DMS 273 treated with DMSO at 0.1 percent for 48 hours (cell line): ENCODE measurements around the gene PRKCD.
"Not testable (repeated sequence)": the region's sequence is repeated elsewhere in the genome, so short reads cannot be mapped to it uniquely, and the experiment has no call there.

ENCODE experiments used
- DNase-seq: peaks from one replicate; lab custom pipeline; 2025; lab: John Stamatoyannopoulos, UW

The PRKCD gene

DNA sequence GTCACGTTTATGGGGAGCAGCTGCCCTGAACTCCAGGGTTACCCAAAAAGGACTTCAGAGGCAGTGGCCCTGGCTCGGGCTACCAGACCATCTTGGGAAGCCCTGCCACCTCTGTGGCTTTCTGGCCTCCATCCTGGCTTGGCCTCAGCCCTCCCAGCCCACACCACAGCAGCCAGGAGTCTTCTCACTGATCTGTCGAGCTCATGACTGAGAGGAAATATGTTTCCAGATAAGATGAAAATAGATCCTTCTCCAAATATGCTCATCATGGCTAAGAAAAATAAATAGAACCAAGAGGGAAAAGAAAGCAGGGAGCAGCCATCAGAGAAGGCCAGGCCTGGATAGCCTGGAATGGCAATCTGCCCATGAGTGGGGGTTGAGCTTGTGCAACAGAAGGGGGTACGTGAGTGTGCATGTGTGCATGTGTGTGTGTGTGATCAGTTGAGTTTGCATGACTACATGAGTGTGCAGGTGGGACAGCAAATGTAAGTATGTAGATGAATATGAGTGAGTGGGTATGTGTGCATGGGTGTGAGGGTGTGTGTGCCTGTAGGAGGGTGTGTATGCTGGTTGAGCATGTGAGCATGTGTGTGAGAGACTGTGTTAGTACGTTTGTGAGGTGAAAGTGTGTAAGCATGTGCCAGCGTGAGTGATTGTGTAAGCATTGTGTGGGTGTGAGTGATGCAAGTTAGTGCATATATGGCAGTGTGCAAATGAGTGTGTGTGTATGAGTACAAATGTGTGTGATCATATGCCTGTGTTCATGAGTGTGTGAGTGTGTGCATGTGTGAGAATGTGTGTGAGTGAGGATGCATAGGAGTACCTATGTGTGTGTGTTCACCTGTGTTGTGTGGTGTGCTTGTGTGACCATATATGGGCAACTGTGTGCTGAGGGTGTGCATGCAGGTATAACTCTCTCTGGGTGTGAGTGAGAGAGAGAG lies 20.8 kb upstream of the PRKCD start:
- no peak for DNase-seq

DNA sequence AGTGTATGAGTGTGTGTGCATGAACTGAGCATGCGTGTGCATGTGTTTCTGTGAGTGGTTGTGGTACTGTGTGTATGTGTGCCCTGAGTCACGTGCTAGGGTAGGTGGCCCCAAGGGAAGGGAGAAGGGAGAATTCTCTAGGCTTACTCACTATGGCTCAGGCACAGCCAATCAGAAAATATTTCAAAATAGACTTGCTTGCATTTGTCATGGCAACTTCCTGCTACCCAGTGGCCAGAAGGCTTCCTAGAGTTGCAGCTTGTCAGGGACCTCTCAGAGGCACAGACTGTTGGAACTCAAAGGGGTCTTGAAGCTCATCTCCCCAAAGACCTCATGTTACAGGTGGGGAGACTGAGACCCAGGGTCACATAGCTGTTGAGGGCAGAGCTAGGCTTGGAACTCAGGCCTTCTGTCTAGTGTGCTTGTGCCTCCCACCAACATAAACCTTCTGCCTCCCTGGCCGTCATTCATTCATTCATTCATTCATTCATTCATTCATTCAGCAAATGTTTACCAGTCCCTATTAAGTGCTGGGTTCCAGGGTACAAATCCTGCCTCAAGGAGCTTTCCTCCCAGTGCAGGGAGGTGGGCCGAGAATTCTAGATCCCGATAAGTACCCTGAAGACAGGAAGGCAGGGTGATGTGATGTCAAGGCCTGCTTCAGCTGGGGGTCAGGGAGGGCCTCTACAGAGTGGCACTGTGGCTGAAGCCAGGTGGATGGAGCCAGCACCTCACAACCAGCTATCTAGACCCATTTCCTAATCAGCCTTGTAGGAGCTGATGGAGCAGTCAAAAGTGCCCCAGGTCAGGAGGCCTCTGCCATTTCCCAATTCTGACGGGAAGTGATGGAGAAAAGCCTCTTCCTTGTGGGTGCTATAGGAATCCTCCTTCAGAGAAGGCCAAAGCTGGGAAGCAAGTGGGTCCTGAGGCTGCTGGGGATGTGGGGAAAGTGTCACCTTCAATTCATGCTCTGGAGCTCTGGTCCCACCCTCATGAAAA lies 19.9 kb upstream of the PRKCD start:
- DNase-seq: no peak

DNA sequence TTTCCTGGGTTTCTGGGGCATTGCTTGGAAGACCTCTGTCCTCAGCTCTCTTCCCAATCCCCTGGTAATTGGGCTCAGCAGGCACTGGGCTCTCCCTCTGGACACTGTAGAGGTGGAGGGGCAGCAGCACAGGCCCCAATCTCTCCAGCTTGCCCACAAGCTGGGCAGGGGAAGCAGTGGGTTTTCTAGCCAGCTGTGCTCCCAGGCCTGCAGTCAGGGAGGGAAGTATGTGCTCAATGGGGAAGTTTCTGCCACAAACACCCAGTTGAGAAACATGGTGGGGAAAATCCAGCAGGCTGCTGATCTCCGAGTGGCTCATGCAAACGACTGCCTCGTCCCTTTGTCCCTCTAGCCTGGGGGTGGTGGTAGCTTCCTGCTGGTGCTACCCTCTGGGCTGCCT lies 18.0 kb upstream of the PRKCD start:
- DNase-seq: no peak

DNA sequence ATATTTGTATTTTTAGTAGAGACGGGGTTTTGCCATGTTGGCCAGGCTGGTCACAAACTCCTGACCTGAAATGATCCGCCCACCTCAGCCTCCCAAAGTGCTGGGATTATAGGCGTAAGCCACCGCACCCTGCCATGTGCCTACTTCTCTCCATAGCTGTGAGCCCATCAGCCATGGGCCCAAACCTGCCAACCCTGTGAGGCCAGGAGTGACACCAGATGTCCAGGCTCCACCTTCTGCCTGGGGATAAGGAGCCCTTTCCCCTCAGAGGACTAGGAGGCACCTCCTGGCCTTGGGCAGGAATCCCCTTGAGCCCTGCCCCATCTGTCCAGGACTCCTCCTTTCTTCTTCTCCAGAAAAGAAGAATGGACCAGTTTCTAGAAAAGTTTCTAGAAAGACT lies 16.6 kb upstream of the PRKCD start:
- DNase-seq: no peak

DNA sequence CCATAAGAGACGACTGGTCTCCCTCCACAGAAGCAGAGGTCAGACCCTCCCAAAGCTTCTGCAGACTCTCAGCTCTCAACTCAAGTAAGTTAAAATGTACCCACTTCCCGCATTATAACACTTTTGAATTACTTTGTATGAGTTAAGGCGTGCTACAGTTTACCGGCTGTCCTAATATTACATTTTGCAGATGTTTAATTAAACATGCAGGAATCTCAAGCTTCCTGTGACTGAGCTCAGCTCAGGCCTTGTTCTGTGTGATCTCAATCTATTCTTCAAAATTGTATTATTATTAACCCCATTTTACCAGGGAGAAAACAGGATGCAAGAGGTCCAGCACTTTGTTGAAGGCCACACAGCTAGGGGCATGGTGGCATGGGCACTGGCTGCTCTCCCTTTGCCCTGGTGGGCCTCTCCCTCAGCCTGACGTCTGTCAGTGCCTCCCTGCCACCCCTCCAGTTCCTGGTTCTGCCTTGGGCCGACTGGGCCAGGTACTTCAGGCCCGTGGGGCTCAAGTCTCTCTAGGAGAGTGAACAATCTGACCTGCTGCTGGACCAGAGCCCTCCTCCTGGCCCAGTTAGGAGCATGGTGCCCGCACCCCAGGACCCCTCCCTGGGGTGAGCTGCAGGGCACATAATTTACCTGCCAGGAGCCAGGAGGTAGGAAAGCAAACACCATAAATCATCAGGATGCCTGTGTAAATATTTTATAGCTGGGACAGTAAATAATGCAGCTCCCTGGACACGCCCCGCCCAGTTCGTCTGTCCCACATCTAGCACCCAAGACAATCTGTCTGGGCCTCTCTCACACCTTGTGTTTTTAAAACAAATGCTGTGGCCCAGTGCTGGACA lies 15.9 kb upstream of the PRKCD start:
- DNase-seq: no peak

DNA sequence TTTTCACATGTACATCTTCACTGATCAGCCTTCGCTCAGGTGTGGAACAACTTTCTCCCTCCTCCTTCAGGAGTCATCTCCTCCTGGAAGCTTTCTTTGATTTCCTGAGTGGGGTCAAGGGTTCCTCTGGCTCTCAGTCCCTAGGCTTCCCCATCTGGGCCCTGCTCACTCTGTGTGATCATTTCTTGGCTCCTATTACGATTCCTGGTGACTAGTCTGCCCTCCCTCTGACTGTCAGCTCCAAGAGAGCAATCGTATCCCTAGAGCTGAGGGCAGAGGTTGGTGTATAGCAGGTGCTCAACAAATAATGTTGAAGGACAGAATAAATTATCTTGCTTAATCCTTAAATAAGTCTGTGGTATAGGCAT lies 15.3 kb upstream of the PRKCD start:
- DNase-seq: no peak

DNA sequence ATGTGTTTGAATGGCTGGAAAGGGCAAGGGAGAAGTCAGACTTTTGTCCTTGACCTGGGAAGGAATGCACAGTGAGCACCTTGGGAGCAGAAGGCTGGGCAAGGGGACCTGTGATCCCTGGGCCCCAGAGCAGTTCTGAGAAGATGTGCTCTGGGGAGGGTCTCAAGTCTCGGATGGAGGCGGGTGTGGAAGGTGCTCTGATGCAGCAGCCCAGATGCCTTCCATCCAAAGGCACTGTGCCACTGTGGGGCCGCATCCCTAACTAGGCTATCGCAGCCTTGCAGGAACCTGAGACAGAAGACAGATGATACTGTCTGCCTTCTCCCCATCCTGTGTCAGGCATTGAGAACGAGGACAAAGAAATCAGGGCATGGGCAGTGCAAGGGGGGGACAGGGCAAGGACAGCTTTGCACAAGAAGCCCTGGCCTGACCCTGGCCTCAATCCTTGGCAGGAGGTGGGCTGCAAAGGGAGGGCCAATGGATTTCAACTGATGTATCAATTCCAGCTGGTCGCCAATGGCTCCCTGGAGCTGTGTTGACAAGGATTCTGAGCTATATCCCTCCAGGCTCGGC lies 14.6 kb upstream of the PRKCD start:
- DNase-seq: no peak

DNA sequence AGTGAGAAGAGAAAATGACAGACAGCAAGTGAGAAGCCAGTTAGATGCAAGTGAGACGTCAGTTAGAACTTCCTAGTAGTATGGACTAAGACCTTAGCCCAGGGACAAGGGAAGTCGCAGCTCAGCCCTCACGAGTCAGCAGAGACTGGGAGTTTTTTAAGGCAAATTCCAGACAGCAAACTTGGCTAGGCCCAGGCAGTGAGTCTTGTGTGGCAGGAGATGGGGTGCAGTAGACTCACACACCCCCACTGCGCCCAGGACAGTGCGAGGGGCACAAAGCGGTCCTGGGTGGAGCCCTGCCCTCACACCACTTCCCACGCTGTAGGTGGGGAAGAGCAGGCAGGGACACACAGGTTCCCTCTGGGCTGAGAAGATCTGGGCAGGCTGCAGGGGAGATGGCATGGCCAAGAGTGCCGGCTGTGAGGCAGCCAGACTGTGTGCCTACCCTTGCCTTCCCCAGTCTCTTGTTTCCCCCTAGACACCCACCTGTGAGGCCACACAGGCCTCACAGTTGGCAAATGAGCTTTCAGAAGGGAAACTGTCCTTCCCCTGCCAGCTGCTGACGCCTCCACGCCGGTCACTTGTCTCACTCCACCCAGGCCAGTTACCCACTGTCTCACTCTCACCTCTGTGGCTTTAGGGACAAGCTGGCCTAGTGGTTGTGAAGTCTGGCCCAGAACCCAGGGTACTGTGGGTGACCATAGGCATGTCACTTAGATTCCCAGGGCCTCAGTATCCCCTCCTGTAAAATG lies 13.7 kb upstream of the PRKCD start:
- DNase-seq: no peak

DNA sequence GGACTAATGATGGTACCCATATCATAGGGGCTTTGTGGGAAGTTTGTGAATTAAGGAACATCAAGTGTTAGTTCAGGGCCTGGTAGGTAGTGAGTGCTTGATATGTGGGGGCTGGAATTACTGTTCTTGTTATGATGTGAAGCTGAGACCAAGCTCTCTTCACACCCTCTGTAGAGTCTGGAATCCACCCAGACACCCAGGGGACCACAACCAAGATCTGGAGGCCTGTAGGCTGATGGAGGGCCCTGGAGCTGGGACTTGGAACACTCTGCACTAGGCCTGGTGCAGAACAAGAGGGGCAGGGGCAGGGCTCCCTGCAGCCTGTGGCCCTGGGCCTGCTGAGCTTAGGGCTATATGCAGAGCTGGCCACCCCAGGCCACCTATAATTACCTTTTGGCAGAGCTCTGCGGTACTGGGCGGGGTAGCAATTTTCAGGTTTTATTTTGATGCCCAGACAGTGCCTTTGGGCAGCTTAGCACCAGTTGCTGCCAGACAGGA lies 13.1 kb upstream of the PRKCD start:
- no peak for DNase-seq

DNA sequence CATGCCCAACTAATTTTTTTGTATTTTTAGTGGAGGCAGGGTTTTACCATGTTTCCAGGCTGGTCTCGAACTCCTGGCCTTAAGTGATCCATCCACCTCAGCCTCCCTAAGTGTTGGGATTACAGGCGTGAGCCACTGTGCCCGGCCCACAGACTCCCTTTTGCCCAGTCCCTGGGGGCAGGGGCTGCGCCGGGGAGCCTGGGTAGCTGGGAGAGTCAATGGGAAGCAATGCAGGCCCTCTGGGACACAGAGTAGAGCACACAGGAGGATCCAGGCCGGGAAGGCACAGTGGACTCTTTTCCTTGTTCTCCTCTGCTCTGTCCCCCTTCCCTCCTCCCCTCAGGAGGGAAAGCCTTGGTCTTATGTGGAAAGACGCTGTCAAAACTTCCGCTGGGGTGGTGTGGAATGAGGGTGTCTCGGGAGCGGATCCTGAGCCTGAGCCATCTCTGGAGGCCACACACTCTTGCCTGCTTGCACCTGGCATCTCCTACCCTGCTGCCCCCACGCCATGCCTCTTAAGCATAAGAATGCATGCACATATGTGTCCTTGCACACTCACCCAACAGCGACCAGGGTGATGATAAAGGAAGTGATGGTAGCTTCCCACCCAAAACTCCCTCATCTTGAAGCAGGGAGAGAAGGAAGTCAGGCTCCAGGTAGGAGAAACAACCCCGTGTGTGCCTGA lies 11.9 kb upstream of the PRKCD start:
- no peak for DNase-seq

DNA sequence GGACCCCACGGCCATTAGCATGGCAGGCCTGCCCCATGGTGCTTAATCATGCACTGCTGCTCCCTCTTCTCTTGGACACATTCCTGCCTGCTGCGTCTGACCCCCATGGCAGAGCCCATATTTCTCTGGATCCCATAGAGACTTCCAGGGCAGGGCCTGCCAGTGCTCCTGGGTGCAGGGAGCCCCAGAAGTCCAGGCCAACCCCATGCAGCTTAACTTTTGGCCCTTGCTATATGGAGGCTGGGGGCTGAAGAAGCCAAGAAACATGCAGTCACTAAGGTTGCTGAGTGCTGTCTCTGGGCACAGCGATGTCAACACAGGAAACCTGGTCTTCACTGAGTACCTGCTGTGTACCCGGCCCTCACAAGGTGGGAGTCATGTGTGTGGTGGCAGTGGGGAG lies 11.3 kb upstream of the PRKCD start:
- no peak for DNase-seq

DNA sequence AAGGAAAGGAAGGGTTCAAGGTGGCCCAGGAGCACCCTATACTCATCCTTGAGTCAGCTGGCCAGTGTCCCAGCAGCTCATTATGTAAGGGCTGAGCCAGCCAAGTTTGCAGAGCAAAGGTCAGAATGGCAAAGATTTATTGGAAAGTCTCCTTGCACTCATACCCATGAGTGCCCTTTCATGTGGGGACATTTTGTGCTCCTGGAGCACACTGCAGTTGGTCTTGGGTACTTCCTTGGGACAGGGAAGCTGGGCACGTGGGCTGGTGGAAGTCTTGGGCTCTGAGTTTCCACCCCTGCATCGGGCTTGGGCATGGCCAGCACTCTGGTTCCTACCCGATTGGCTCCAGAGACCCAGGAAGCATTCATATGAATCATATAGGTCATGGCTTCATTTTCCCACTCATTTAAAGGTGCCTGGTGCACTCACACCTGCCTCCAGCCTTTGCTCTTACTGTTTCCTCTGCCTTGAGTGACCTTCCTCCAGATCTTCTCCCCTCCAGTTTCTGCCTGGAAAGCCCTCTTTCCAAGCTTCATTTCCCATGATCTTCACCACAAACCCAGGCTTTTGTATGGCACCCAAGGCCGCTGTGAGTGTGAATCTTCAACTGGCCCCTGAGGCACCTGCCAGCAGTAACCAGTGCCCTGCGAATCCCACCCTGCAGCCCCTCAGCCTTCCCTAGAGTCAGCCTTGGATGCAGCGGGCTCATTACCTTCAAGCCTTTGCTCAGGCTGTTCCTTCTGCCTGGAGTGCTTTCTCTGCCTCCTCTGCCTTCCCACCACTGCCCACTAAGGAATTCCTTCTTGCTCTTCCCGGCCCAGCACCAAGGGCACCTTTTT lies 10.5 kb upstream of the PRKCD start:
- no peak for DNase-seq

DNA sequence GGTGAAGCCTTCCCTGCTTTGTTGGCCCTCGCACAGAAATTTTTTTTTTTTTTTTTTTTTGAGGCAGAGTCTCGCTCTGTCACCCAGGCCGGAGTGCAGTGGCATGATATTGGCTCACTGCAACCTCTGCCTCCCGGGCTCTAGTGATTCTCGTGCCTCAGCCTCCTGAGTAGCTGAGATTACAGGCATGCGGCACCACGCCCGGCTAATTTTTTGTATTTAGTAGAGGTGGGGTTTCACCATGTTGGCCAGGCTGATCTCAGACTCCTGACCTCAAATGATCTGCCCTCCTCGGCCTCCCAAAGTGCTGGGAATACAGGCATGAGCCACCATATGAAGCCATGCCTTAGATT lies 9.9 kb upstream of the PRKCD start:
- not testable (repeated sequence) for DNase-seq

DNA sequence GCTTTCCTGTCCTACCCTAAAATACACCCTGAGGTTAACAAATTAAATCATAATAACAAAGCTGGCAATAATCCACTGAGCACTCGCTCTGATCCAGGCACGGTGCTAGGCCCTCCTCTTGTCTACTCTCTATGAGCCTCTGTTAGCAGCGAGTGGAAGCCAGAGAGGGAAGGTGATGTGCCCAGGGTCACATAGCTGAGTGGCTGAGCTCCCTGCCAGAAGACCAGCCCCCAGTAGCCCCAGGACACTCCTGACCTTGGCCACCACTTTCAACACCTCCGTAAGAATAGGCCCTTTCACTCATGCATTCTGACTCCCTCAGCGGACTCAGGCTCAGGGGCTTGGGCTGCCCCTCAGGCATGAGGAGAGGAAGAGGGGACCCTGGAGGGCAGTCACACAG lies 9.5 kb upstream of the PRKCD start:
- DNase-seq: no peak

DNA sequence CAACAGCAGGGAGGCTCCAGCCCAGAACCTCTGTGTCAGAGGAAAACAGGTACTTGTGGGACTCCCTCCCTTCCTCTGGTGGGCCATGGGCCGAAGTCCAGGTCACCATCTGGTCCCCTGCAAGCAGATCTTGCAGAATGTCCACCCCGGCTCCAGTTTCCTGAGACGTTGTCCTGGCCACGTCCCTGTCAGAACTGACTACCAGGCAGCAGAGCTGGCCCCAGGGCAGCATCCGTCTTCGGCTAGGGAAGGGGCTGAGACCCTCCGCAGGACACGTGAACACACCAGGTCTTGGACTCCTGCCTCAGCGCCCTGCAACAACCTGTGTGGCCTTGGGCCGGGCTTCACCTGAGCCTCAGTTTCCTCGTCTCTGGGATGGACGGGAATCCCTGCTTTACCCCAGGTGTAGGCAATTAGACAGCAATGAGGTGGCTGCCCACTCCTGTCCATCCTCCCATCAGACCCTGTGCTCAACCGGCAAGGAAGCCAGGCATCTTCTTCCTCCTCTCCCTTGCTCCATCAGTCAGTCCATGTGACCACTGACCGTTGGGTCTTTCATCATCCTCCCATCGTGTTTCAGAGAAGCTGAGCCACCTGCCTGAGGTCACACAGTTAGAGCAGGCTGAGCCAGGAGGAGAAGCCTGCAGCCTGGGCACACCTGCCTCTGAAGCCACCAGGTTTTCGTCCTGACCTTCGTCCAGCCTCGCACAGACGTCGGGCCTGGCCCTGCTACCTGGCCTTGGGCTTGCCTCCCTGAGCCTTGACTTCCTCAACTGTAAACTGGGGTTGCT lies 8.9 kb upstream of the PRKCD start:
- DNase-seq: no peak

DNA sequence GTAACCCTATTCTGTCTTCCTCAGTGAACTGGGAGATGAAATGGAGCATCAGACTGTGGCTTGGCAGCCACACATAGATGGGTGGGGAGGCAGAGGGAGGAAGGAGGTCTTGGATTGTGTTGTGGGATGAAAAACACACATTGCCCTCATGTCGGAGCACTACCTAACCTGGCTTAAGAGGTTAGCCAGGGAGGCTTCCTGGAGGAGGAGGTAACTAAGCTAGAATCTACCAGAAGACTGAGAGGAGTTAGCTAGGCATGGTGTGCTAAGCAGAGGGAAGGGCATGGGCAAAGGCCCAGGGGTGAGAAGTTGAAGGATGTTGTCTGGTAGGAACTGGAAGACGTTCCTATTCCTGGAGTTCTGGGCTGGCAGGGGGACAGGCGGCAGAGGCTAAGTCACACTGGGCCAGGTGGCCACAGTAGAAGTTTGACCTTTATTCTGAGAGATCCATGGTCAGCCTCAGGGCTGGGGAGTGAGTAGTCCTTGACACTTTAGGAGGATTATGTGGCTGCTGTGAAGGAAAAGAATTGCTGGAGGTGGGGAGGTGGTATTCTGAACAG lies 7.7 kb upstream of the PRKCD start:
- no peak for DNase-seq

DNA sequence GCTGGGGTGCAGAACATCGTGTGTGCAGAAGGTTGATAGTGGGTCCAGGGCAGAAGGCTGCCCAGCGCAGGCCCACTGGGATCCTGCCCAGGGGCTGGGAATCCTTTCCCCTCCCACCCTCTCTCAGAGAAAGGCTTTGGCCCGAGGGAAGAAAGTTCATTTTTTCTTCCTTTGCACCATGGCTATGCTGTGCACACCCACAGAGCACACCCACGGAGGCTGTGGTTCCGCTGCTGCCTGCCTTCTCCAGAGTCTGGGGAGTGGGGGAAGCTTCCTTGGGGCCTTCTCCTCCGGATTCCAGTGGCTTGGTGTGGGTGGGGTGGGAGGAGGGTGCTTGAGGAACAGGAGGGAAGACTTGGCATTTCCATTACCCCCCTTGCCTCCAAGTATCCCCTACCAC lies 7.0 kb upstream of the PRKCD start:
- no peak for DNase-seq

DNA sequence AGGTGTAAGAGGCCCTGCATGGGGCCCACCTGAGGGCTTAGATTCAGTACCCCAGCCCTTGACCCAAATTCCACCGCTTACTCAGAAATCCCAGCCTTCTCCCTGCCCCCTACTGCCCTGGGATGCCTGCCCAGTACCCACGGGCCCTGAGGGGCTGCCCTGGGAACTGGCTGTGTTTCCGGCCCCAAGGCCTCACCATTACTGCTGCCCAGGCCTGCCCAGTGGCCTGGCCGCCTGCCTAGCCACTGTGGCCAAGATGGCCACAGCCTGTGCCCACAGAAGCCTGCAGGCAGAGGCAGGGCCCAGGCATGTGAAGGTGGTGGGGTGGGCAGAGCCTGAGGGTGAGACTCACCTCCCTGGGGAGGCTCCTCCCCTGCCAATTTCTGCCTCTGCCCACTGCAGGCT lies 6.1 kb upstream of the PRKCD start:
- no peak for DNase-seq
